WTC11 (cell line): Measurements from ENCODE around the gene SPEM2.

ENCODE experiments used
- RELA ChIP-seq: sonication (generic); formaldehyde crosslinking; IDR thresholded peaks from 2 replicates; pipeline ENCODE4 v1.8.1; 2022; ENCODE audit warnings: missing genetic modification reagents, mild to moderate bottlenecking, borderline replicate concordance
- STAT6 ChIP-seq: sonication (generic); formaldehyde crosslinking; conservative IDR thresholded peaks from 2 replicates; pipeline ENCODE4 v1.8.1; 2023; ENCODE audit warnings: mild to moderate bottlenecking, low read depth, missing genetic modification reagents, moderate library complexity
- TEAD1 ChIP-seq: sonication (generic); formaldehyde crosslinking; IDR thresholded peaks from 2 replicates; pipeline ENCODE4 v1.8.0; 2022; ENCODE audit warnings: mild to moderate bottlenecking, missing genetic modification reagents
- USF1 ChIP-seq: sonication (generic); formaldehyde crosslinking; IDR thresholded peaks from 2 replicates; pipeline ENCODE4 v1.8.0; 2022; ENCODE audit warnings: mild to moderate bottlenecking, missing genetic modification reagents
- TF ChIP-seq, protein P1 (sequence below): fragments of 200-600 bp; IDR thresholded peaks from 2 replicates; pipeline ENCODE4 v1.8.0; 2022; ENCODE audit warnings: antibody characterized with exemption
- TF ChIP-seq, protein P2 (sequence below): sonication (generic); formaldehyde crosslinking; IDR thresholded peaks from 2 replicates; pipeline ENCODE4 v1.8.1; 2023; ENCODE audit warnings: mild to moderate bottlenecking, missing genetic modification reagents, moderate library complexity

DNA sequence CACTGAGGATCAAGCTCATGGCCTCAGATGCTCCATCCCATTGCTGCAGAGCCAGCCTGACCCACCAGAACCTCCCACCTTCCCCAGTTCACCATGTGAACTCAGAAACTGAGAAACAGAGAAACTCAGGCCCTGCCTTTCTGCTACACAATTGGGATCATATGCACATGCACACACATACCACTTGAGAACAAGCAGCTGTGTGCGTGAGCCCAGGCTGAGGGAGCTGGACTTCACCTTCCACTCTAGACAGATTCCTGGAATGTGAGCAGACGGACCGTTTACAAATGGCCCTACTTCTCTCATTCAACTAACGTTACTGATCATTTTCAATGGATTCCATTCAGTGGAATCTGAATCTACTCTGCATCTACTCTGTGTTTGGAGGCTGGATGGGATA is 1.7 kb upstream of the SPEM2 start:
- TF ChIP-seq TEAD1 (no peak), STAT6 (CRISPR knock-in tag) (no peak), USF1 (no peak), RELA (CRISPR knock-in tag) (no peak)
- TF ChIP-seq, protein P1, sequence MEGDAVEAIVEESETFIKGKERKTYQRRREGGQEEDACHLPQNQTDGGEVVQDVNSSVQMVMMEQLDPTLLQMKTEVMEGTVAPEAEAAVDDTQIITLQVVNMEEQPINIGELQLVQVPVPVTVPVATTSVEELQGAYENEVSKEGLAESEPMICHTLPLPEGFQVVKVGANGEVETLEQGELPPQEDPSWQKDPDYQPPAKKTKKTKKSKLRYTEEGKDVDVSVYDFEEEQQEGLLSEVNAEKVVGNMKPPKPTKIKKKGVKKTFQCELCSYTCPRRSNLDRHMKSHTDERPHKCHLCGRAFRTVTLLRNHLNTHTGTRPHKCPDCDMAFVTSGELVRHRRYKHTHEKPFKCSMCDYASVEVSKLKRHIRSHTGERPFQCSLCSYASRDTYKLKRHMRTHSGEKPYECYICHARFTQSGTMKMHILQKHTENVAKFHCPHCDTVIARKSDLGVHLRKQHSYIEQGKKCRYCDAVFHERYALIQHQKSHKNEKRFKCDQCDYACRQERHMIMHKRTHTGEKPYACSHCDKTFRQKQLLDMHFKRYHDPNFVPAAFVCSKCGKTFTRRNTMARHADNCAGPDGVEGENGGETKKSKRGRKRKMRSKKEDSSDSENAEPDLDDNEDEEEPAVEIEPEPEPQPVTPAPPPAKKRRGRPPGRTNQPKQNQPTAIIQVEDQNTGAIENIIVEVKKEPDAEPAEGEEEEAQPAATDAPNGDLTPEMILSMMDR = no peak
- TF ChIP-seq, protein P2, sequence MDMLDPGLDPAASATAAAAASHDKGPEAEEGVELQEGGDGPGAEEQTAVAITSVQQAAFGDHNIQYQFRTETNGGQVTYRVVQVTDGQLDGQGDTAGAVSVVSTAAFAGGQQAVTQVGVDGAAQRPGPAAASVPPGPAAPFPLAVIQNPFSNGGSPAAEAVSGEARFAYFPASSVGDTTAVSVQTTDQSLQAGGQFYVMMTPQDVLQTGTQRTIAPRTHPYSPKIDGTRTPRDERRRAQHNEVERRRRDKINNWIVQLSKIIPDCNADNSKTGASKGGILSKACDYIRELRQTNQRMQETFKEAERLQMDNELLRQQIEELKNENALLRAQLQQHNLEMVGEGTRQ (CRISPR knock-in tag) = no peak
